Measurements from ENCODE around the gene EPB41.
"Not testable (repeated sequence)": the region's sequence is repeated elsewhere in the genome, so short reads cannot be mapped to it uniquely, and the experiment has no call there.

The EPB41 gene

DNA sequence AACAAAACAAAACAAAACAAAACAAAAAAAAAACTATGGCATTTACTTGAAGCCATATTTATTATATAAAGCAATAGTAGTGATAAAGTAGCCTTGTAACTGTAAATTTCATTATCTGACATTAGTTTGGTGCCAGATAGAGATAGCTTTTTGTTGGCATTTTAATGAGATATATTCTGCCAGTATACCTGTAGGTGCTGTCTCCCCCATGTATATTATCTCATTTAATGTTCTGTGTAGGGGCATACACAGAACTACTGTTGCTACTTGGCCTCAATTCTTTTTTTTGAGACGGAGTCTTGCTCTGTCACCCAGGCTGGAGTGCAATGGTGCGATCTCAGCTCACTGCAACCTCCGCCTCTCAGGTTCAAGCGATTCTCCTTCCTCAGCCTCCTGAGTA is 141.9 kb downstream of the EPB41 start:
- DNase-seq = no peak

DNA sequence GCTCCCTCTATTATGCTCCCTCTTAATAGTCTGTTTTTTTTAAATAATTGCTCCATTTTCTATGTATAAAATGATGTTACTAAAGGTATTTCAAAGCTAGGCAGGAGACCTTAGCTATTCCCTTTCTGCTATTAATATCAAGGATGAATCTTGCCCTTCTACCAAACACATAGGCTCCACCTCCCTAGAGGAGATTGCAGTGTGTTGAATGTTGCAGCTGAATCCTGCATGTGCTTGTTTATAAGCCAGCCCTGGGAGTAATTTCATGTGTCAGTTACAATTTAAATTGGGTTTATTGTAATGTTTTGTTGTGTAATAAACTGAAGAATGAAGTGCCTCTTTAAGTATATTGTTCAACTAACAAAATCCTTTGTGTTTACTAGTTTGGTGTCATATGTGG is 143.3 kb downstream of the EPB41 start:
- no peak for DNase-seq

DNA sequence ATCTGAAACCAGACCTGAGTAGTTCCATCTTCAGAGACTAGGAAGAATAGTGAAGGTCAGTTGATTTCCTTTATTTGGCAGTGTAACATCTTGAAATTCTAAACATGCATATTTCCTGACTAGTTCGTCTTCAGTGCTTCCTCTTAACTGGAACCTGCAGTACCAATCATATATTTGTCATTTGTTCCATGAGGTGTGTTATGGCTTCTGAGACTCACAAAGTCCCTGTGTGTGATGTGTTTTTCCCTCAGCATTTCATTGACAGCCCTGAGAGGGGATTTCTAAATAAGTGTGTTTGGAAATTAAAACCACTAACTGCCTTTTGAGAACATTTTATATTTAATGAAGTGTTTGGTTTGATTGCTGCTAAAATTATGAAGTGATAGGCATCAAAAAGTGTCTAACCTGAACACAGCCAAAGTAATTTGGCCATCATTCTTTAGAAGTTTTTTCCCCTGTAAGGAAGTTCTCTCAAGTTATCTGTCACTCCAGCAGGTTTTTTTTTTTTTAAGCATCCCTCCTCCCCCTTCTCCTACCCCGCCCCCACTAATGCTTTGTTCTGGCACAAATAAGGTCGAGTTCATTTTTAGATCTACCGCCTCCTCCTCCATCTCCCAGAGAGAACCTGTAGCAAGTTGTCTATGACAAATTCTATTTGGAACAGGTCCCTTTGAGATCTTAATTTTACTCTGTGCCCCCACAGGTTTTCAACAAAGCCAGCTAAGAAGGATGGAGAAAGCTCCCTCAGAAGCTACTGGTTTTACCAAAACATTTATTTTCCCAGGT is 148.0 kb downstream of the EPB41 start:
- DNase-seq = no peak

DNA sequence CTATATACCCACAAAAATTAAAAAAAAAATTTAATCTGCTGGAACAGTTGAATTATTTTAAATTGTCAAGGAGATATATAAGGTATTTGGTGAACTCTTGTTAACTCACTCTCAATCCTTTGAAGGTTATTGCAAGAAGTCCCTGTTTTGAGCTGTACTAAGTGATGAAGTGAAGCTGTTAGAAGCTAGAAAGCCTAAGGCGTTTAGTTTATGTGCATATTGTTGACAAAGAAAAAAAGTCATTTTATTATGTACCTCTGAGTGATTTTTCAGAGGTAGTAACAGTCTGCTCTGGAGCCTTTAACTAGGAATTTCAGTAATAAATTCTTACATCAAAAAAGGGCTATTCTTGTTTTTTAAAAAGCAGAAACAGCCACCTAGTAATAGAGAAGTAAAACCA is 149.7 kb downstream of the EPB41 start:
- DNase-seq = no peak

DNA sequence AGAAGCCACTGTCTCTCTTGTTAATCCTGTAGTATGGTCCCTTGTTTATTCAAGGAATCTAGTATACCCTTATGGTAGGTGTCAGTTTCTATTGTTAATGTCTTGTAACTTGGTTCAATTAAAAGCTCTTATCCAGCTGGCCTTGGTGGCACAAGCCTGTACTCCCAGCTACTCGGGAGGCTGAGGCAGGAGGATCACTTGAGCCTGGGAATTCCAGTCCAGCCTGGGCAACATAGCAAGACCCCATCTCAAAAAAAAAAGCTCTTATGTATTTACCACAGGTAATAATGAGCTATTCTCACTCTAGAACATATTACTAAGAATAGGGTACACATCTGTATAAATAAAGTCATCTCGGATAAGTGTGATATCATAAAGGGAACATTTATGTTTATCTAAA is 162.8 kb downstream of the EPB41 start:
- DNase-seq = no peak

DNA sequence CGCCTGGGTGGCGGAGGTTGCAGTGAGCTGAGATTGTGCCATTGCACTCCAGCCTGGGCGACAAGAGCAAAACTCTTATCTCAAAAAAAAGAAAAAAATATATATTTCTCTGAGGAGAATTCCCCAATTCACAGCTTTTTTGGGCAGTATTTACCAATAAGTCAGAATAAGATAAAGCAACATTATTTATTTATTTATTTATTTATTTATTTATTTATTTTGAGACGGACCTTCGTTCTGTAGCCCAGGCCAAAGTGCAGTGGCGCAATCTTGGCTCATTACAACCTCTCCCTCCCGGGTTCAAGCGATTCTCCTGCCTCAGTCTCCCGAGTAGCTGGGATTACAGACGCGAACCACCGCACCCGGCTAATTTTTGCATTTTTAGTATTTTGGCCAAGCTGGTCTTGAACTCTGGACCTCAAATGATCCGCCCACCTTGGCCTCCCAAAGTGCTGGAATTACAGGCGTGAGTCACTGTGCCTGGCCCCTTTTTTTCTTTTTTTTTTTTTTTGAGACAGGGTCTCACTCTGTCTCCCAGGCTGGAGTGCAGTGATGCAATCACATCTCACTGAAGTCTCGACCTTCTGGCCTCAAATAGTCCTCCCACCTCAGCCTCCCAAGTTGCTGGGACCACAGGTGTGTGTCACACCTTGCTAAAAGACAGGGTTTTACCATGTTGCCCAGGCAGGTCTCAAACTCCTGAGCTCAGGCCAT is 165.7 kb downstream of the EPB41 start:
- DNase-seq = not testable (repeated sequence)

DNA sequence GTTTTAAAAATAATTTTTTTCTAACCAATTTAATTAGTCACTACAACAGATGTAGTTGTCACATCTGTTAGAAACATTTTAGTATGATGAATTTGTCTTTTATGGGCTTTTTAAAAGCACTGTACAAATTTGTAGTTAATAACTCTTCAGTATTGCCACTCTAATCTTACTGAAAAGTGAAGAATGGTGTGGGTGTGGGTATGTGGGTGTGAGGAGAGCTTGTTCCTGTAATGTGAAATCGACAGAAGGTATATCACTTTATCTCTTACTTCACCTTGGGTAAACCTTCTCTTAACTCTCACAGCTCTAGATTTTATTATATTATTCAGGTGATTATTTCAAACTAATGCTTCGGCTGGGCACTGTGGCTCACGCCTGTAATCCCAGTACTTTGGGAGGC is 166.8 kb downstream of the EPB41 start:
- no peak for DNase-seq

DNA sequence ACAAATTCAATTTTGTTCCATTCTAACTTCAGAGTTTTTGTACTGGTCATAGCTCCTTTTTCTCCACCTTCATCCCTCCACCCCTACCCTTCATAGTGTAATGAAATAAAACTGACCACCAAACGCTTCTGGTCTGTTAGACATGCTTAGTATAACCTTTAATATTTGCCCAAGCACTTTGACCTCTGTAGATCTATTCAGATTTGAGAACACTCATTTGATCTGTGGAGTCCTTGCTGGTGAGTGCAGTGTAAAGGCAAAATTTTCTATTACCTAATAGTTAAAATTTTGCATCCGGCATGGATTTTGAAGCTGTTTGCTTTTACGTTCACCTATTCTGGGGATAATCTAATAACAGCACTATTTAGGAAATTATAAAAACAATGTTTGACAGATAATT is 168.2 kb downstream of the EPB41 start:
- DNase-seq = no peak

DNA sequence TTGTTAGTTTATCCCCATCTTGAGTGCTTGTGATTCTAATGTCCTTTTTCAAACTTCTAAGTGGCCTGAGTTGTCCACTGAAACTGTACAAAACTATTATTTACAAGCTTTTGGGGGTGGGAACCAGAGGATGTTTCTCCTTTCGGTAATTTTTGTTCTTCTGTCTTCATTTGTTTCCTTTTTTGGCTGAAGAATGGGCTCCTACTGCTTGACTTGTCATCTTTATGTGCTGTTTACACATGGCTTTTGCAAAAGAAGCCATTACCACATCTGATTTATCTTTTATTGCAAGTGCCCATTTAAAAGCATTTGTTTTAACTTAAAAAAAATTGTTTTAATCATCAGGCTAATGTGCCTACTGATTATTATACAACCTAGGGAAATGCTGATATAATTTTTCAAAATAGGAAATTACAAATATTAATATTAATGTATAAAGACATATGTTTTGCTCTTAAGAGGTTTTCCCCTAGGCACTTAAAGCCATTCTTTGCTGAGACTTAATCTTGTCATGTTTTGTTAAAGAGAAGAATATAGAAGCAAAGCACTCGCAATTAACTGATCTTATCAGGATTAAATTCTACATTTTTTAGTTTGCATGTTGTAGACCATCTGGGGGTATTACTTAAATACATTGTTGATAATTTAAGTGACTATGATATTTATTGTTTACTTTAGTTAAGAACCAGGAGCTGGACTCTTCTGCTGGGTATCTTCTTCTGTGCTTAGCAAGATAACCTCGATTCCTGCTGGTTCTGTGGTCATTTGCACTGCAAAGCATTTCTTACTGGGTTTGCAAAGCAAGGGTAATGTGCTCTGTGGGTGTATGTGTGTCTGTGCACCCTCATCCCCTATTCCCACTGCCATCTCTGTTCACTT is 169.2 kb downstream of the EPB41 start:
- DNase-seq = no peak

DNA sequence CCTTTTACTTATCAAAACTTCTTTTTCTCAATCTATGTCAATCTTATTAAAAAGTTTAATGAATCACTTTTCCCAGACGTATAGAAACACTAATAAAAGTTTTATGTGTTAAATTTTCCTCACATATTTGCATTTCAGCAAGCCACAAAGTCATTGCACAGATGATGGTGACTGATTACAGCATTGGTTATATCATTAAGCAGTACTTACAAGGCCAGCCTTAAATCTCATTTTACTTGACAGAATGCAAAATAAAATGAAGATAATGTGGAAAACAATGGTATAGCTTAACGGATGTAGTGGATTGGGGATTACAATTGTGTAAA is 169.8 kb downstream of the EPB41 start:
- DNase-seq = no peak

DNA sequence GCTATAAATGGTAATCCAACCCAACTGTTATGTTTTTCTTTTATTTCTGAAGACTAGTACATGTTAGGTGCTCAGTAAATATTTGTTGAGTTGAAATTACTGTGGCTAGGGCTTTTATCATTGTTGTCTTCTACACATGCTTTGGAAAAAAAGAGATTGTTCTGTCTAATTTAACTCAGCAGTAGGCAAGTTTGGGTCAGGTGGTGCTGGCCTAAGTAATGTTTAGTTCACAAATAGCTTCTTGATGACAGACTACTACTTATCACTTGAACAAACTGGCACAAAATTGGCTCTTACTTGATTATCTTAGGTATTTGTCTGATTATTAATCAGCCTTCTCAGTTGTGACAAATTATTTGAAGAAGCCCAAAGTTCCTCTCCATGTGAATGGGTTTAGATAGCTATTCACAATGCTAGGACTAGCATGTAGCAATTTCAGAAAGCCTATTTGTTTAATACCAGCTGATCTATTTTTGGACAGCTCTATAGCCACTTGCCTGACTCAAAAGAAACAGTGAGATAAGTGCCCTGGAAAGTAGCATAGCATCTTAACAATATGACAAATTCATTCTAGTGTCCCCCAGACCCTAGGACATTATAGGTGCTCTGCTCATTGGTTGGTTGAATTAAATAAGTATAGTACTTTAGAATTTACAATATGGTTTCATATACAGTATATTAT is 176.7 kb downstream of the EPB41 start:
- DNase-seq = no peak

DNA sequence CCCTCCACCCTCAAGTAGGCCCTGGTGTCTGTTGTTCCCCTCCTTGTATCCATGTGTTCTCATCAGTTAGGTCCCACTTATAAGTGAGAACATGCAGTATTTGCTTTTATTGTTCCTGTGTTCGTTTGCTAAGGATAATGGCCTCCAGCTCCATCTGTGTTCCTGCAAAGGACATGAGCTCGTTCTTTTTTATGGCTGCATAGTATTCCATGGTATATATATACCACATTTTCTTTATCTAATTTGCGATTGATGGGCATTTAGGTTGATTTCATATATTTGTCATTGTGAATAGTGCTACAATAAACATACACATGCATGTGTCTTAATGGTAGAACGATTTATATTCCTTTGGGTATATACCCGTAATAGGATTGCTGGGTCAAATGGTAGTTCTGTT is 178.3 kb downstream of the EPB41 start:
- DNase-seq = not testable (repeated sequence)

DNA sequence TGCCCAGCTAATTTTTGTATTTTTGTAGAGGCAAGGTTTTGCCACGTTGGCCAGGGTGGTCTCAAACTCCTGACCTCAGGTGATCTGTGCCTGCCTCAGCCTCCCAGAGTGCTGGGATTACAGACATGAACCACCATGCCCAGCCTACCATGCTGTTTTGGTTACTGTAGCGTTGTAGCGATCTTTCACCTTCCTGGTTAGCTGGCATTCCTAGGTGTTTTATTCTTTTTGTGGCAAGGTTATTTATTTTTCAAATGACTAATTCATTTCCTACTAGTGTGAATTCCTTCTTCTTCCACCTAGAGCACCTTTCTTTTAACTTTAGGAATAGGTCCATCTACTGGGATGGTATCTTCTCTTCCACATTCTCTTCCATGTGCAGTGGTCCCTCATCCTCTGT is 180.1 kb downstream of the EPB41 start:
- DNase-seq = no peak

DNA sequence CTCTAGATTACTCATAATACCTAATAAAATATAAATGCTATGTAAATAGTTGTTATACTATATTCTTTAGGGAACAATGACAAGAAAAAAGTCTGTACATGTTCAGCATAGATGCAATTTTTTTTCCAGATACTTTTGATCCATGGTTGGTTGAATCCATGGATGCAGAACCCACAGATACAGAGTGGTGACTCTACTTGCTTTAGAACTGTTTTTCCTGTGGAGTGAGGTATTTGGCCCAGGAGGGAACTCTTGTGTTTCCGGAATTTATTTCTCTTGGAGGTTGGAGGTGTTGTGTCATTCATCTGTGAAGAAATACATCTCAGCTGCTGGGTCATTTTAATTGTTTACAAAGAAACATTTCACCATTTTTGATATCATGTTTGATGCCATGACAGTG is 180.6 kb downstream of the EPB41 start:
- DNase-seq = no peak

DNA sequence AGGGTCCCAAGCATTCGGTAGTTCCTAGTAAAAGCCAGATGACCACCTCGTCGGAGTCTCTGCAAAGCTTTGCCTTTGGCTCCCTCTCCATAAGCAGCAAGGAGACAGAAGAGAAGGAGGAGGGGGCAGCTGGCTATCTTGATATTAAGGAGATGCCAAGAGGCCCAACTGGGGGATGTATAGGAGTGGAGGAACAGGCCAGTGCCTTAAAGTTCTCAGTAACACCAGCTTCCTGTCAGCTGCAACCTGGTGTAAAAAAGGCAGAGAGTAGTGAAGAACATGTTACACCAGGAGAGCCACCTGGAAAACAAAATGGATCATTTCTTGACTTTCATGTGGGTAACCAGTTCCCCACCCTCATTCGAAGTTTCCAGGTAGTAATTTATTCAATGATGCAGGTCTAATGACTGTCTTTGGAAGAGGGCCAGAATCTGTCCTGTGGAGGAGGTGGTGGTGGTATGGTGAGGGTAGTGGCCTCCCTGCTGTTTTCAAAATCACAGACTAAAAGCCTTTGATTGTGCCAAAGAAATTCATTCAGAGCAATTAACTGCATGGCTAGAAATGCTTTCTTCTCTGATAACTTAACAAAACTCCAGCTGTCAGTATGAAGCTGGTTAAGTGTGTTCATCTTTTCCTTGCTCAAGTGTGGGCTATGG is 182.0 kb downstream of the EPB41 start:
- DNase-seq = no peak

DNA sequence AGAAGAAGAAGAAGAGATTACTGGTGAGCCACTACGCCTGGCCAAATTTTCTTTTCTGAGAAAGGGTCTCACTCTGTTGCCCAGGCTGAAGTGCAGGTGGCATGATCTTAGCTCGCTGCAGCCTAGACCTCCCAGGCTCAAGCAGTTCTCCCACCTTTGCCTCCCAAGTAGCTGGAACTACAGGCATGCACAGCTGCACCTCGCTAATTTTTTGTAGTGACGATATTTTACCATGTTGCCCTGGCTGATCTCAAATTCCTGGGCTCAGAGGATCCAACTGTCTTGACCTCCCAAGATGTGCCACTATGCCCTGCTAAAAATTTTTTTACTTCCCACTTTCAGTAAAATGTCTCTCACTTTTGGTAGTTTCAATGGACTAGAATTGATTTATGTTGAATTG is 184.9 kb downstream of the EPB41 start:
- DNase-seq = no peak

DNA sequence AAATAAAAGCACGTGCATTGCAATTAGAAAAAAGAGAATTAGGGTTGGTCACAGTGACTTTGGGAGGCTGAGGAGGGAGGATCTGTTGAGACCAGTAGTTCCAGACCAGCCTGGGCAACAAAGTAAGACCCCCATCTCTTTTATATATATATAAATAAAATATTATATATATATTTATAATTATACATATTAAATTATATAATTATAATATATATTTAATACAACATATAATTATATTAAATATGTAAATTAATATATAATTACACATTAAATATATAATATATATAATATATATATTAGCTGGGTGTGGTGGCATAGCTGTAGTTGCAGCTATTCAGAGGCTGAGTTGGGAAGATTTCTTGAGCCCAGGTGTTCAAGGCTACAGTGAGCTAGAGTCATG is 186.1 kb downstream of the EPB41 start:
- DNase-seq = no peak

DNA sequence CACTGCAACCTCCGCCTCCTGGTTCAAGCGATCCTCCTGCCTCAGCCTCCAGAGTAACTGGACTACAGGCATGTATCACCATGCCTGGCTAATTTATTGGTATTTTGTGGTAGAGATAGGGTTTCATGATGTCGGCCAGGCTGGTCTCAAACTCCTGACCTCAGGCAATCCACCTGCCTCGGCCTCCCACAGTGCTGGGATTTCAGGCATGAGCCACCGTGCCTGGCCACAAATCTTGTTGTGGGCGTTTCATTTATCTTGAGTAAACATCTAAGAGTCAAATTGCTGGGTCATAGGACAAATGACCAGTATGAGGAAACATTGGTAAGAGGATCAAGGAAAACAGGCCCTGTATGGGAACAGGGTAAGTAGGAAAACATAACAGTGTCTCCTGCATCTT is 191.5 kb downstream of the EPB41 start:
- DNase-seq = no peak

DNA sequence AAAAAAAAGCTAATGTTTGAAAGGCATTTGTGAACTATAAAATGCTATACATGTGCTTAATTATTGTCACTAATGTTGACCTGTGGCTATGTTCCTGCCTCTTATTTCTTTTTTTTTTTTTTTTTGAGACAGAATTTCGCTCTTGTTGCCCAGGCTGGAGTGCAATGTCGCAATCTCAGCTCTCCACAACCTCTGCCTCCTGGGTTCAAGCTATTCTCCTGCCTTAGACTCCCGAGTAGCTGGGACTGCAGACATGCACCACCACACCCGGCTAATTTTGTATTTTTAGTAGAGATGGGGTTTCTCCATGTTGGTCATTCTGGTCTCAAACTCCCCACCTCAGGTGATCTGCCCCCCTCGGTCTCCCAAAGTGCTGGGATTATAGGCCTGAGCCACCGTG is 193.7 kb downstream of the EPB41 start:
- DNase-seq = not testable (repeated sequence)

DNA sequence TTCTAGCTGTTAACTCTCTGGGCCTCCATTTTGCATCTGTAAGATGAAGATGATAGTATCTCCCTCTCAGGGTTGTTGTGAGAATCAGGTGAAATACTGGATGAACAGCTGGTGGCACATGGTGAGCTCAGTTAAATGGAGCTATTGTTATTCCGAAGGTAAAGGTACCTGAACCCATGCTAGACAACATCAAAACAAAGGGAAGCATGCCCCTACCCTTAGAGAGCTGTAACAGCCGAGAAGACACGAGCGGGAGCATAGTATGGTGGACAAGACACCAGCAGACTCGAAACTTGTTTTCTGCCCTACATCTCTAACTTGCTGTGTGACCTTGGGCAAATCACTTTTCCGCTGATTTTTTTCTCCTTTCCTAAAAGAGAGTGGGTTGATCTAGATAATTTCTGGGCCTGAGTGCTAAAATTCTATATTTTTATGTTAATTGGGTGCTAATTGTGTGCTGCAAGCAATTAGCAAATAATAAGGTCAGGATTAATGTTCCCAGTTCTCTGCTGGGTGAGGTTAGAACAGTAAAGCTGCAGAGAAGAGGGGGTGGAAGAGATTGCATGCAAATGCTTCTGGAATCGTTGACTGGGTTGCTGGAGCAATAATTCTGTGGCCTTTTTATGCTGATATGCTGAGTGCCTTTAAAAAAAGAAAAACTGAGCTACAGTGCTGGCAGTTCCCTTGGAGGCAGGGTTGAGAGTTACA is 198.5 kb downstream of the EPB41 start:
- no peak for DNase-seq

DNA sequence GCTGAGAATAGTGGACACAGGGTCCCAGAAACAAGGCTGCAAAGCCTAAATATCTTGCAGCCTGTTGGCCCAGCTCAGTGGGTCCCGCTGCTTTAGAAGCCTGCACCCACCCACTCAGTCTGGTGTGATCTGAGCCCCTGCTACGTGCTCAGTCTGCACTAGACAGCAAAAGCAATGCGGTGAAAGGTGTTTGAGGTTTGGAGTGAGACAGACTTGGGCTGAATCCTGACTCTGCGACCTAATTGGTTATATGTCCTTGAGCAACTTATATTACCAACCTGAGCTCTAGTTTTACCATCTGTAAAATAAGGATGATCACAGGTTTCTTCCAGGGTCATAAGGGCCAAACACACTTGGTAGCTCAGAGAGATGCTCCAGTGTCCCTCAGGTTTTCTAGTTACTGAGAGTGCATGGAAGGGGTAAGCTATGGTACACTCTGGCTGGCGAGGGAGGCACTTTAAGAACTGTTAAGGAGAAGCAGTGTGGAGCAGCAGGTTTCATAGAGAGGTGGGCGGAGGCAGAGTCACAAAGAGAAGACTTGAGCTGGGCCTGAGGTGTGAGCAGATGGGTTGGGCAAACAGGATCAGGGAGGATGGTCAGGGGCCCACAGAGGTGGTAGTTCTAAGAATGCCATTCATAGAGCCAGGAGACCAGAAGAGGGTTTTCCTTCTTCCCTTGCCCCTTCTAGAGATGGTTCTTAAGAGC is 199.2 kb downstream of the EPB41 start:
- no peak for DNase-seq
